ENCODE measurements around the gene ZNF324. TPM values are rescaled to one million over a fixed set of nuclear protein-coding genes. Genes with fewer than 3 reads are reported as not detected.

ZNF324 gene
- total and polyA plus RNA-seq, 9 of the 15 experiments (the other 6 are each of a cell fraction or from before 2014, with no cell fraction given): 0.92 to 16.4 (median 5.3) TPM

GRCh38 chr19:58499021-58499927, 32.4 kb downstream of the ZNF324 start (continued):
- TF ChIP-seq CHCHD3 (CRISPR knock-in tag; IDR thresholded peaks at IDR 0.05): no peak
- TF ChIP-seq RAD51 (IDR thresholded peaks at IDR 0.05; ENCODE audit: borderline replicate concordance, low read depth): no peak
- peak; percentile 47 to 60; a peak in 3 of 4 replicates for TF ChIP-seq SIX5 (IDR thresholded peaks at IDR 0.05; ENCODE audit: borderline replicate concordance in 1 of 2, insufficient read depth in 1 of 2, low read depth in 1 of 2, low read length in 2 of 2)
- no peak for TF ChIP-seq U2AF2 (optimal IDR thresholded peaks at IDR 0.05; ENCODE audit: low read depth, low read length)
- TF ChIP-seq, protein P1, sequence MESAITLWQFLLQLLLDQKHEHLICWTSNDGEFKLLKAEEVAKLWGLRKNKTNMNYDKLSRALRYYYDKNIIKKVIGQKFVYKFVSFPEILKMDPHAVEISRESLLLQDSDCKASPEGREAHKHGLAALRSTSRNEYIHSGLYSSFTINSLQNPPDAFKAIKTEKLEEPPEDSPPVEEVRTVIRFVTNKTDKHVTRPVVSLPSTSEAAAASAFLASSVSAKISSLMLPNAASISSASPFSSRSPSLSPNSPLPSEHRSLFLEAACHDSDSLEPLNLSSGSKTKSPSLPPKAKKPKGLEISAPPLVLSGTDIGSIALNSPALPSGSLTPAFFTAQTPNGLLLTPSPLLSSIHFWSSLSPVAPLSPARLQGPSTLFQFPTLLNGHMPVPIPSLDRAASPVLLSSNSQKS (CRISPR knock-in tag; IDR thresholded peaks at IDR 0.05): no peak
- no peak for TF ChIP-seq SAP30 (IDR thresholded peaks at IDR 0.05; ENCODE audit: borderline replicate concordance, insufficient read depth, low read depth, low read length, poor library complexity, severe bottlenecking)
- no peak for TF ChIP-seq ZNF696 (CRISPR knock-in tag; conservative IDR thresholded peaks at IDR 0.05)
- no peak for TF ChIP-seq HNRNPH1 (optimal IDR thresholded peaks at IDR 0.05; ENCODE audit: low read depth, low read length)
- TF ChIP-seq, protein P2, sequence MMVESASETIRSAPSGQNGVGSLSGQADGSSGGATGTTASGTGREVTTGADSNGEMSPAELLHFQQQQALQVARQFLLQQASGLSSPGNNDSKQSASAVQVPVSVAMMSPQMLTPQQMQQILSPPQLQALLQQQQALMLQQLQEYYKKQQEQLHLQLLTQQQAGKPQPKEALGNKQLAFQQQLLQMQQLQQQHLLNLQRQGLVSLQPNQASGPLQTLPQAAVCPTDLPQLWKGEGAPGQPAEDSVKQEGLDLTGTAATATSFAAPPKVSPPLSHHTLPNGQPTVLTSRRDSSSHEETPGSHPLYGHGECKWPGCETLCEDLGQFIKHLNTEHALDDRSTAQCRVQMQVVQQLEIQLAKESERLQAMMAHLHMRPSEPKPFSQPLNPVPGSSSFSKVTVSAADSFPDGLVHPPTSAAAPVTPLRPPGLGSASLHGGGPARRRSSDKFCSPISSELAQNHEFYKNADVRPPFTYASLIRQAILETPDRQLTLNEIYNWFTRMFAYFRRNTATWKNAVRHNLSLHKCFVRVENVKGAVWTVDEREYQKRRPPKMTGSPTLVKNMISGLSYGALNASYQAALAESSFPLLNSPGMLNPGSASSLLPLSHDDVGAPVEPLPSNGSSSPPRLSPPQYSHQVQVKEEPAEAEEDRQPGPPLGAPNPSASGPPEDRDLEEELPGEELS (CRISPR knock-in tag; IDR thresholded peaks at IDR 0.05; ENCODE audit: borderline replicate concordance): peak; percentile 49; the same call in 1 of the 2 replicates
- TF ChIP-seq ZNF263 (CRISPR knock-in tag; IDR thresholded peaks at IDR 0.05; ENCODE audit: borderline replicate concordance): no peak
- no peak for TF ChIP-seq SETDB1 (IDR thresholded peaks at IDR 0.05; ENCODE audit: low read length)
- no peak for TF ChIP-seq POLR3G (IDR thresholded peaks at IDR 0.05; ENCODE audit: extremely low read depth, insufficient read length, insufficient replicate concordance)
- TF ChIP-seq, protein P3, sequence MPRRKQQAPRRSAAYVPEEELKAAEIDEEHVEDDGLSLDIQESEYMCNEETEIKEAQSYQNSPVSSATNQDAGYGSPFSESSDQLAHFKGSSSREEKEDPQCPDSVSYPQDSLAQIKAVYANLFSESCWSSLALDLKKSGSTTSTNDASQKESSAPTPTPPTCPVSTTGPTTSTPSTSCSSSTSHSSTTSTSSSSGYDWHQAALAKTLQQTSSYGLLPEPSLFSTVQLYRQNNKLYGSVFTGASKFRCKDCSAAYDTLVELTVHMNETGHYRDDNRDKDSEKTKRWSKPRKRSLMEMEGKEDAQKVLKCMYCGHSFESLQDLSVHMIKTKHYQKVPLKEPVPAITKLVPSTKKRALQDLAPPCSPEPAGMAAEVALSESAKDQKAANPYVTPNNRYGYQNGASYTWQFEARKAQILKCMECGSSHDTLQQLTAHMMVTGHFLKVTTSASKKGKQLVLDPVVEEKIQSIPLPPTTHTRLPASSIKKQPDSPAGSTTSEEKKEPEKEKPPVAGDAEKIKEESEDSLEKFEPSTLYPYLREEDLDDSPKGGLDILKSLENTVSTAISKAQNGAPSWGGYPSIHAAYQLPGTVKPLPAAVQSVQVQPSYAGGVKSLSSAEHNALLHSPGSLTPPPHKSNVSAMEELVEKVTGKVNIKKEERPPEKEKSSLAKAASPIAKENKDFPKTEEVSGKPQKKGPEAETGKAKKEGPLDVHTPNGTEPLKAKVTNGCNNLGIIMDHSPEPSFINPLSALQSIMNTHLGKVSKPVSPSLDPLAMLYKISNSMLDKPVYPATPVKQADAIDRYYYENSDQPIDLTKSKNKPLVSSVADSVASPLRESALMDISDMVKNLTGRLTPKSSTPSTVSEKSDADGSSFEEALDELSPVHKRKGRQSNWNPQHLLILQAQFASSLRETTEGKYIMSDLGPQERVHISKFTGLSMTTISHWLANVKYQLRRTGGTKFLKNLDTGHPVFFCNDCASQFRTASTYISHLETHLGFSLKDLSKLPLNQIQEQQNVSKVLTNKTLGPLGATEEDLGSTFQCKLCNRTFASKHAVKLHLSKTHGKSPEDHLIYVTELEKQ (CRISPR knock-in tag; IDR thresholded peaks at IDR 0.05): no peak
- no peak for TF ChIP-seq FOXJ2 (tag; IDR thresholded peaks at IDR 0.05)
- TF ChIP-seq, protein P4, sequence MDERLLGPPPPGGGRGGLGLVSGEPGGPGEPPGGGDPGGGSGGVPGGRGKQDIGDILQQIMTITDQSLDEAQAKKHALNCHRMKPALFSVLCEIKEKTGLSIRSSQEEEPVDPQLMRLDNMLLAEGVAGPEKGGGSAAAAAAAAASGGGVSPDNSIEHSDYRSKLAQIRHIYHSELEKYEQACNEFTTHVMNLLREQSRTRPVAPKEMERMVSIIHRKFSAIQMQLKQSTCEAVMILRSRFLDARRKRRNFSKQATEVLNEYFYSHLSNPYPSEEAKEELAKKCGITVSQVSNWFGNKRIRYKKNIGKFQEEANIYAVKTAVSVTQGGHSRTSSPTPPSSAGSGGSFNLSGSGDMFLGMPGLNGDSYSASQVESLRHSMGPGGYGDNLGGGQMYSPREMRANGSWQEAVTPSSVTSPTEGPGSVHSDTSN (CRISPR knock-in tag; IDR thresholded peaks at IDR 0.05; ENCODE audit: low read depth): no peak
- TF ChIP-seq, protein P4 (tag; conservative IDR thresholded peaks at IDR 0.05; ENCODE audit: low read depth): no peak
- TF ChIP-seq PPARD (CRISPR knock-in tag; IDR thresholded peaks at IDR 0.05): no peak

Data from K562 (cell line).